Activated CD8-positive, alpha-beta memory T cell treated with anti-CD3 and anti-CD28 coated beads, Interleukin-2, amount 10 ng/mL, durations not matched to agents 7 days and 5 days (primary cell): ENCODE data around the gene LMOD2. TPM values are rescaled to one million over a fixed set of nuclear protein-coding genes. Genes with fewer than 3 reads are reported as not detected.

Source experiments
- ATAC-seq: fragments of 150-1000 bp; cut with Tn5 transposase; one replicate; pipeline ENCODE4 v1.10.0; 2021; ENCODE audit warnings: moderate library complexity
- CTCF ChIA-PET: fragments of 350-600 bp; sonication (Branson Sonifier 250); formaldehyde crosslinking; loops from one replicate; lab custom pipeline; 2021; ENCODE audit warnings: antibody characterized with exemption; lab: Charles Lee
- DNase-seq: peaks from one replicate; pipeline ENCODE4 v3.0.0-alpha.2; 2020
- H3K27ac Mint-ChIP-seq: one replicate; pipeline ENCODE4 v1.8.0; 2021; ENCODE audit warnings: mild to moderate bottlenecking, mixed read lengths
- H3K27me3 Mint-ChIP-seq: one replicate; pipeline ENCODE4 v1.8.0; 2021; ENCODE audit warnings: mixed read lengths
- H3K36me3 Mint-ChIP-seq: one replicate; pipeline ENCODE4 v1.8.0; 2021; ENCODE audit warnings: mild to moderate bottlenecking, mixed read lengths
- H3K4me1 Mint-ChIP-seq: one replicate; pipeline ENCODE4 v1.8.0; 2021; ENCODE audit warnings: mixed read lengths
- H3K4me3 Mint-ChIP-seq: one replicate; pipeline ENCODE4 v1.8.0; 2021; ENCODE audit warnings: mild to moderate bottlenecking, moderate library complexity, mixed read lengths
- H3K9me3 Mint-ChIP-seq: one replicate; pipeline ENCODE4 v1.8.0; 2022; ENCODE audit warnings: low read depth, mixed read lengths
- total RNA-seq, 2 experiments: library from RNA; stranded (reverse); gene quantifications; one replicate each; pipeline ENCODE4 v1.2.3, GENCODE V29; 2021

Gene LMOD2
- total RNA-seq, 2 experiments from 2014 or later = not detected

- H3K27me3 Mint-ChIP-seq = peaks cover 55% of the 10 kb centered on the region
- no peaks in the 10 kb centered on the region for H3K36me3 Mint-ChIP-seq
- H3K4me3 Mint-ChIP-seq = no peak overlapping the region
- ATAC-seq (no peak), DNase-seq (no peak)
- H3K4me1 Mint-ChIP-seq = no peaks in the 10 kb centered on the region
- CTCF ChIA-PET = no interaction called here
- no peak overlapping the region for H3K27ac Mint-ChIP-seq
- H3K9me3 Mint-ChIP-seq = no peaks in the 10 kb centered on the region
These were observed 8.4 kb upstream of the LMOD2 start for GRCh38 chr7:123647106-123647730.

- CTCF ChIA-PET = no interaction called here
- no peak for ATAC-seq
- Mint-ChIP-seq H3K27me3 (peaks cover 31% of the 10 kb centered on the region), H3K4me3 (no peak overlapping the region), H3K36me3 (no peaks in the 10 kb centered on the region), H3K4me1 (no peaks in the 10 kb centered on the region), H3K27ac (no peak overlapping the region), H3K9me3 (no peaks in the 10 kb centered on the region)
- DNase-seq = no peak
These were observed 5.7 kb upstream of the LMOD2 start for GRCh38 chr7:123649964-123650363.

GRCh38 chr7:123650595-123650994 lies 5.1 kb upstream of the LMOD2 start:
- Mint-ChIP-seq H3K4me1 (no peaks in the 10 kb centered on the region), H3K4me3 (no peak overlapping the region), H3K9me3 (no peaks in the 10 kb centered on the region), H3K27me3 (peaks cover 27% of the 10 kb centered on the region), H3K27ac (no peak overlapping the region), H3K36me3 (no peaks in the 10 kb centered on the region)
- no peak for DNase-seq
- CTCF ChIA-PET = no interaction called here
- ATAC-seq = no peak

DNA sequence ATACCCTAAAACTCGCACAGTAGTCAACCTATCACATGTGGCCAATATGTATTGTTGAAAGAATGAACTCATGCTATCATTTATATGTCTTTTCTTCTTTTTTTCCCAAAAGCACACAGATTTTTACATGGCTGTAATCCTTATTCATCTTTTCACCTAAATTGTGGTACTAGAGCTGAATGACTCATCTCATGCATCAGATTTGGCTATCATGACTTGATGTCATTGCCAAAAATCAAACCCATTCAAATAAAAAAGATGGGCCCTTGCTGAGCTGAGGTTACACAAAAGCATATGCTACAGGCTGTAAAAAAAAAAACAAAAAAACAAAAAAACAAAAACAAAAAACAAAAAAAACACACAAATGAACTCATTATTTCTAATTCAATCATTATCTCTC lies 3.3 kb upstream of the LMOD2 start:
- no peak overlapping the region for H3K27ac Mint-ChIP-seq
- ATAC-seq (no peak), DNase-seq (no peak)
- CTCF ChIA-PET = interaction anchor here (0.7 kb wide), 1 partner anchor 207 kb away, joined by 3 read pairs; no protein-coding TSS in a partner anchor
- H3K4me3 Mint-ChIP-seq = no peak overlapping the region
- H3K36me3 Mint-ChIP-seq = no peaks in the 10 kb centered on the region
- no peaks in the 10 kb centered on the region for H3K4me1 Mint-ChIP-seq
- peaks cover 15% of the 10 kb centered on the region for H3K27me3 Mint-ChIP-seq
- H3K9me3 Mint-ChIP-seq = no peaks in the 10 kb centered on the region

DNA sequence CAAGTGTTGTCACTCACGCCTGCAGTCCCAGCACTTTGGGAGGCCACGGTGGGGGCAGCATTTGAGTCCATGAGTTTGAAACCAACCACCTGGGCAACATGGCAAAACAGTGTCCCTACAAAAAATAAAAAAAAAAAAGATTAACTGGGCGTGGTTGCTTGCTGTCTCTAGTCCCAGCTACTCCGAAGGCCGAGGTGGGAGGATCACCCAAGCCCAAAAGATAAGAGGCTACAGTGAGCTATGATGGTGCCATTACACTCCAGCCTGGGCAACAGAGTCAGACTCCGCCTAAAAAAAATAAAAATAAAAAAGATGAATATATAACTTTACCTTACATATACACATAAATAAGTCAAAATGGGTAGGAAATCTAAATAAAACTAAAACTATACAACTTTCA lies 2.5 kb upstream of the LMOD2 start:
- Mint-ChIP-seq H3K27me3 (peaks cover 10% of the 10 kb centered on the region), H3K4me1 (no peaks in the 10 kb centered on the region), H3K27ac (no peak overlapping the region), H3K36me3 (no peaks in the 10 kb centered on the region), H3K4me3 (no peak overlapping the region), H3K9me3 (no peaks in the 10 kb centered on the region)
- no peak for ATAC-seq
- CTCF ChIA-PET = interaction anchor here (0.7 kb wide), 1 partner anchor 206 kb away, joined by 3 read pairs; no protein-coding TSS in a partner anchor
- DNase-seq = no peak

GRCh38 chr7:123656544-123657303 lies 1.1 kb downstream of the LMOD2 start:
- H3K4me1 Mint-ChIP-seq = no peaks in the 10 kb centered on the region
- no peaks in the 10 kb centered on the region for H3K9me3 Mint-ChIP-seq
- H3K27me3 Mint-ChIP-seq = peaks cover 13% of the 10 kb centered on the region
- H3K36me3 Mint-ChIP-seq = no peaks in the 10 kb centered on the region
- CTCF ChIA-PET = interaction anchor here (0.6 kb wide), 1 partner anchor 8 kb away, joined by 3 read pairs; no protein-coding TSS in a partner anchor
- H3K27ac Mint-ChIP-seq = no peak overlapping the region
- no peak for ATAC-seq
- no peak overlapping the region for H3K4me3 Mint-ChIP-seq
- DNase-seq = no peak

DNA sequence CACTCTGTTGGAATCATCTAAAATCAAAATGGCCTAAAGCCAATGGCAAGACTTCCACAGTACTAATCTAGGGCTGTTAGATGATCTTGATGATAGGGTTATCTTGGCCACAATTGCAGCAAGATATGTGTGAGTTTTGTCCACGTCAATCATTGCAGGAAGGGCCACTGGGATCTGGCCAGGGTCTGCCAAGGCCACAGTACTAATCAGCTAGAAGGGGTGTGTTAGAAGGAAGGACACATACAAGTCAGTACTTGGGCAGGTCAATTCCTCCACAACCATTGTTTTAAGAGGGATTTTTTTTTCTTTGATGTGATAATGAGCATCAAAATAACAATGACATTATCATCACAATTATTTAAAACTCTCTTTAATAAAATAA lies 1.6 kb downstream of the LMOD2 start:
- ATAC-seq = no peak
- H3K9me3 Mint-ChIP-seq = no peaks in the 10 kb centered on the region
- no peak overlapping the region for H3K27ac Mint-ChIP-seq
- H3K4me1 Mint-ChIP-seq = no peaks in the 10 kb centered on the region
- no peak for DNase-seq
- no peaks in the 10 kb centered on the region for H3K36me3 Mint-ChIP-seq
- H3K4me3 Mint-ChIP-seq = no peak overlapping the region
- peaks cover 12% of the 10 kb centered on the region for H3K27me3 Mint-ChIP-seq
- CTCF ChIA-PET = interaction anchor here (0.6 kb wide), 1 partner anchor 9 kb away, joined by 3 read pairs; no protein-coding TSS in a partner anchor

DNA sequence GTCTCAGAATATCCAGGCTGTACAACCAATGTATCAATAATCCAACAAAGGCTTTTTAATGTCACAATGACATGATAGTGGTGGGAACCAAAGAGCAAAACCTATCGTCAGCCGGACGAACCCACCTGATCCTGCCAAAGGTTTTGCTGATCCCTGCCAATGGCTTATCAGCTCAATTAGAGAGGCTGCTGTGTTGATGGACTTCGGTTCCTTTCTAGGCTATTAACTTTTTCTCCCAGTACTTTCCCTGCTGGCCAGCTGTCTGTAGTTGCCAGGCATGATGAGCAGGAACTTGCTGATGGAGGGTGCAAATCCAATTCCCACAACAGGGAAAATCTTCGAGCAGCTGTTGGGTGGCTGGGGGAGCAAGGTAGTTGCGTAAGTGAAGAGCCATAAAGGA lies 2.4 kb downstream of the LMOD2 start:
- H3K27ac Mint-ChIP-seq = no peak overlapping the region
- no peaks in the 10 kb centered on the region for H3K36me3 Mint-ChIP-seq
- H3K27me3 Mint-ChIP-seq = peaks cover 19% of the 10 kb centered on the region
- H3K9me3 Mint-ChIP-seq = no peaks in the 10 kb centered on the region
- no peak for ATAC-seq
- no peak overlapping the region for H3K4me3 Mint-ChIP-seq
- DNase-seq = no peak
- no peaks in the 10 kb centered on the region for H3K4me1 Mint-ChIP-seq
- CTCF ChIA-PET = no interaction called here

DNA sequence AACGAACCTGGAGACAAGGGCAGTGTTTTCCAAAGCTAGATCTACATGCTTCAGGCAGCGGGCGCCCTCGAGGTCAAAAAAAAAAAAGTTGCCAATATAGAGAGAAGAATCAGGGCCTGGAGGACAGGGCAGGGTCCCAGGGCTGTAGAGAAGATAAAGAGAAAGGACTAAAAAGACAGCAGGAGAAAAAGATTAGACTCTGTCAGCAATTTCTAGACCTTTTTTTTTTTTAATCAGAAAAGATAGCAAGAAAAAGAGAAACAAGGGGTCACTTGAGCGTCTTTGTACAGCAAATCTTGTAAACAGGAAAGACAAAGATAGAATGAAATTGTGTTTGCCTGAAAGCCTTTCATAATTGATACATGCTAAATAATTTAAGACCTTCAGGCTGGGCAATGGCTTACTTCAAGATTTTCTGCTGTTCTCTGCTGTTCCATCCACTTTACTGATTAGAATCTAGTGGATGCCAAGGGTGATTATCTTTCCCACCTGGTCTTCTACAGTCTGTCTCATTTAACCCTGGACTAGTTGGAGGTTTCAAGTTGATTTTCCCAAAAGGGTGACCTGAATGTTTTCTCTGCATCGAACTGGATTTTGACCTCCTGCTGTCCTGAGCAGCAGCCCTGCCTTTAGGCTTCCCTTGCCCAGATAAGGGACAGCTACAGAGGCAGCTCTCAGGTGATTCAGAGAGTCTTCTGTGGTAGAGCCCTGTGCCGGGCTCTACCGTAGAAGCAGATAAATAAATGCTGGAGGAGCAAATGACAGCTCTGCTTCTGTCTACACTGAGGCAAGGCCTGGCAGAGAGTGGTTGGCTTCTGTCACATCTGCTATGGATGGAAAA lies 5.1 kb downstream of the LMOD2 start:
- Mint-ChIP-seq H3K4me1 (no peaks in the 10 kb centered on the region), H3K36me3 (no peaks in the 10 kb centered on the region), H3K27ac (no peak overlapping the region), H3K9me3 (no peaks in the 10 kb centered on the region), H3K4me3 (no peak overlapping the region), H3K27me3 (peaks cover 33% of the 10 kb centered on the region)
- ATAC-seq (no peak), DNase-seq (no peak)
- CTCF ChIA-PET = interaction anchor here (1.4 kb wide), 1 partner anchor 205 kb away, joined by 4 read pairs; no protein-coding TSS in a partner anchor

DNA sequence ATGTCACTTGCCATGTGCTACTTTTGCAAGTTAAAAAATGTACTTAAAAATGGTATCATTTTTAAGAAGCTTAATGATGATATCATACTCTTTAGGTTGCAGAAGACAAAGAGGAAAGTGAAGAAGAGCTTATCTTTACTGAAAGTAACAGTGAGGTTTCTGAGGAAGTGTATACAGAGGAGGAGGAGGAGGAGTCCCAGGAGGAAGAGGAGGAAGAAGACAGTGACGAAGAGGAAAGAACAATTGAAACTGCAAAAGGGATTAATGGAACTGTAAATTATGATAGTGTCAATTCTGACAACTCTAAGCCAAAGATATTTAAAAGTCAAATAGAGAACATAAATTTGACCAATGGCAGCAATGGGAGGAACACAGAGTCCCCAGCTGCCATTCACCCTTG lies 6.1 kb downstream of the LMOD2 start:
- CTCF ChIA-PET = interaction anchor here (1.4 kb wide), 1 partner anchor 204 kb away, joined by 4 read pairs; no protein-coding TSS in a partner anchor
- no peak overlapping the region for H3K27ac Mint-ChIP-seq
- DNase-seq = no peak
- H3K9me3 Mint-ChIP-seq = no peaks in the 10 kb centered on the region
- no peak overlapping the region for H3K4me3 Mint-ChIP-seq
- no peaks in the 10 kb centered on the region for H3K4me1 Mint-ChIP-seq
- no peak for ATAC-seq
- H3K36me3 Mint-ChIP-seq = no peaks in the 10 kb centered on the region
- H3K27me3 Mint-ChIP-seq = peaks cover 35% of the 10 kb centered on the region

DNA sequence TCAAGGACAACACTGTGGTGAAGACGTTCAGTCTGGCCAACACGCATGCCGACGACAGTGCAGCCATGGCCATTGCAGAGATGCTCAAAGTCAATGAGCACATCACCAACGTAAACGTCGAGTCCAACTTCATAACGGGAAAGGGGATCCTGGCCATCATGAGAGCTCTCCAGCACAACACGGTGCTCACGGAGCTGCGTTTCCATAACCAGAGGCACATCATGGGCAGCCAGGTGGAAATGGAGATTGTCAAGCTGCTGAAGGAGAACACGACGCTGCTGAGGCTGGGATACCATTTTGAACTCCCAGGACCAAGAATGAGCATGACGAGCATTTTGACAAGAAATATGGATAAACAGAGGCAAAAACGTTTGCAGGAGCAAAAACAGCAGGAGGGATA lies 6.6 kb downstream of the LMOD2 start:
- H3K4me3 Mint-ChIP-seq = no peak overlapping the region
- no peaks in the 10 kb centered on the region for H3K36me3 Mint-ChIP-seq
- no peaks in the 10 kb centered on the region for H3K4me1 Mint-ChIP-seq
- no peak for DNase-seq
- no peak for ATAC-seq
- CTCF ChIA-PET = no interaction called here
- no peak overlapping the region for H3K27ac Mint-ChIP-seq
- peaks cover 38% of the 10 kb centered on the region for H3K27me3 Mint-ChIP-seq
- no peaks in the 10 kb centered on the region for H3K9me3 Mint-ChIP-seq

- no peaks in the 10 kb centered on the region for H3K36me3 Mint-ChIP-seq
- no peaks in the 10 kb centered on the region for H3K9me3 Mint-ChIP-seq
- DNase-seq (no peak), ATAC-seq (no peak)
- H3K4me3 Mint-ChIP-seq = no peak overlapping the region
- CTCF ChIA-PET = no interaction called here
- peaks cover 38% of the 10 kb centered on the region for H3K27me3 Mint-ChIP-seq
- H3K27ac Mint-ChIP-seq = no peak overlapping the region
- no peaks in the 10 kb centered on the region for H3K4me1 Mint-ChIP-seq
These were observed 7.1 kb downstream of the LMOD2 start for GRCh38 chr7:123662755-123663154.

GRCh38 chr7:123663200-123663599 lies 7.5 kb downstream of the LMOD2 start:
- CTCF ChIA-PET = no interaction called here
- DNase-seq (no peak), ATAC-seq (no peak)
- H3K4me3 Mint-ChIP-seq = no peak overlapping the region
- H3K27ac Mint-ChIP-seq = no peak overlapping the region
- peaks cover 38% of the 10 kb centered on the region for H3K27me3 Mint-ChIP-seq
- no peaks in the 10 kb centered on the region for H3K36me3 Mint-ChIP-seq
- H3K9me3 Mint-ChIP-seq = no peaks in the 10 kb centered on the region
- H3K4me1 Mint-ChIP-seq = no peaks in the 10 kb centered on the region
